Activated CD8-positive, alpha-beta T cell treated with anti-CD3 and anti-CD28 coated beads for 36 hours (primary cell): ENCODE measurements around the gene TLCD3A. TPM values are rescaled to one million over a fixed set of nuclear protein-coding genes. Genes with fewer than 3 reads are reported as not detected.

ENCODE experiments used
- ATAC-seq: fragments of 200-7000 bp; cut with Tn5 transposase; one replicate; pipeline ENCODE4 v1.10.0; 2021; ENCODE audit warnings: mild to moderate bottlenecking, moderate library complexity
- CTCF ChIA-PET: fragments of 350-600 bp; sonication (Branson Sonifier 250); formaldehyde crosslinking; loops from one replicate; lab custom pipeline; 2021; ENCODE audit warnings: antibody characterized with exemption; lab: Charles Lee
- POLR2A ChIA-PET: fragments of 350-600 bp; sonication (Branson Sonifier 250); formaldehyde crosslinking; loops from one replicate; lab custom pipeline; 2021; ENCODE audit warnings: antibody characterized with exemption; lab: Charles Lee
- DNase-seq: peaks from one replicate; pipeline ENCODE4 v3.0.0-alpha.2; 2020
- H3K27ac Mint-ChIP-seq: one replicate; pipeline ENCODE4 v1.8.0; 2021; ENCODE audit warnings: mild to moderate bottlenecking, mixed read lengths
- H3K27me3 Mint-ChIP-seq: one replicate; pipeline ENCODE4 v1.8.0; 2021; ENCODE audit warnings: mixed read lengths
- H3K36me3 Mint-ChIP-seq: one replicate; pipeline ENCODE4 v1.8.0; 2021; ENCODE audit warnings: low read depth, mixed read lengths
- H3K4me1 Mint-ChIP-seq: one replicate; pipeline ENCODE4 v1.8.0; 2021; ENCODE audit warnings: low read depth, mixed read lengths
- H3K4me3 Mint-ChIP-seq: one replicate; pipeline ENCODE4 v1.8.0; 2021; ENCODE audit warnings: mild to moderate bottlenecking, moderate library complexity, mixed read lengths
- H3K9me3 Mint-ChIP-seq: one replicate; pipeline ENCODE4 v1.8.0; 2021; ENCODE audit warnings: mixed read lengths
- CTCF ChIP-seq: fragments of 200-600 bp; IDR thresholded peaks from one replicate; pipeline ENCODE4 v1.8.0; 2022; ENCODE audit warnings: antibody characterized with exemption, mild to moderate bottlenecking
- intact Hi-C: fragments of 100-400 bp; cut with micrococcal nuclease; formaldehyde crosslinking; loops from one replicate; pipeline ENCODE4 v1.10.0; 2022
- total RNA-seq, 2 experiments: library from RNA; stranded (reverse); gene quantifications; one replicate each; pipeline ENCODE4 v1.2.3, GENCODE V29; 2021

The TLCD3A gene
- total RNA-seq, 2 experiments from 2014 or later, result 30.9 to 34.4 TPM

GRCh38 chr17:705011-705410, 27.4 kb upstream of the TLCD3A start:
- intact Hi-C loops, result no loop called here
- Mint-ChIP-seq H3K9me3 (no peaks in the 10 kb centered on the region), H3K36me3 (peaks cover 13% of the 10 kb centered on the region), H3K27ac (no peak overlapping the region), H3K4me1 (peaks cover 19% of the 10 kb centered on the region), H3K27me3 (no peaks in the 10 kb centered on the region), H3K4me3 (no peak overlapping the region)
- ChIA-PET POLR2A (interaction anchor here (0.9 to 1.3 kb wide), 2 partner anchors 10 to 292 kb away, joined by 3 to 4 read pairs; partner anchors contain the start of gene VPS53), CTCF (interaction anchor here (1.1 to 12.3 kb wide), 2 partner anchors 18 to 293 kb away, joined by 3 to 162 read pairs; a partner anchor contains a TSS)
- TF ChIP-seq CTCF, result no peak
- no peak for ATAC-seq
- no peak for DNase-seq

GRCh38 chr17:705863-706262, 26.5 kb upstream of the TLCD3A start:
- TF ChIP-seq CTCF, result no peak
- CTCF ChIA-PET, result interaction anchor here (12.3 kb wide), 1 partner anchor 294 kb away, joined by 162 read pairs; a partner anchor contains a TSS
- H3K27me3 Mint-ChIP-seq, result no peaks in the 10 kb centered on the region
- DNase-seq, result no peak
- H3K9me3 Mint-ChIP-seq, result no peaks in the 10 kb centered on the region
- no peak for ATAC-seq
- H3K4me1 Mint-ChIP-seq, result peaks cover 19% of the 10 kb centered on the region
- no peak overlapping the region for H3K27ac Mint-ChIP-seq
- intact Hi-C loops, result no loop called here
- H3K36me3 Mint-ChIP-seq, result peaks cover 15% of the 10 kb centered on the region
- POLR2A ChIA-PET, result interaction anchor here (0.9 to 1.3 kb wide), 2 partner anchors 9 to 293 kb away, joined by 3 to 4 read pairs; partner anchors contain the start of gene VPS53
- no peak overlapping the region for H3K4me3 Mint-ChIP-seq

- Mint-ChIP-seq H3K36me3 (peaks cover 21% of the 10 kb centered on the region), H3K4me3 (no peak overlapping the region)
- CTCF ChIA-PET, result interaction anchor here (1.0 kb wide), 1 partner anchor 296 kb away, joined by 3 read pairs; no protein-coding TSS in a partner anchor
These were observed 24.3 kb upstream of the TLCD3A start for GRCh38 chr17:708132-708531.

GRCh38 chr17:718075-718474, 14.3 kb upstream of the TLCD3A start:
- ATAC-seq (no peak), DNase-seq (no peak)
- TF ChIP-seq CTCF, result no peak
- no peak overlapping the region for H3K27ac Mint-ChIP-seq
- intact Hi-C loops, result no loop called here
- no peaks in the 10 kb centered on the region for H3K36me3 Mint-ChIP-seq
- no peaks in the 10 kb centered on the region for H3K9me3 Mint-ChIP-seq
- POLR2A ChIA-PET, result interaction anchor here (1.0 kb wide), 1 partner anchor 24 kb away, joined by 3 read pairs; no protein-coding TSS in a partner anchor
- H3K27me3 Mint-ChIP-seq, result no peaks in the 10 kb centered on the region
- no peak overlapping the region for H3K4me3 Mint-ChIP-seq
- H3K4me1 Mint-ChIP-seq, result peaks cover 13% of the 10 kb centered on the region
- CTCF ChIA-PET, result interaction anchor here (1.6 to 1.8 kb wide), 2 partner anchors 13 to 18 kb away, joined by 4 to 7 read pairs; no protein-coding TSS in a partner anchor

More at GRCh38 chr17:708132-708531, 24.3 kb upstream of the TLCD3A start:
- H3K27me3 Mint-ChIP-seq, result no peaks in the 10 kb centered on the region
- no peak overlapping the region for H3K27ac Mint-ChIP-seq
- intact Hi-C loops, result no loop called here
- peaks cover 28% of the 10 kb centered on the region for H3K4me1 Mint-ChIP-seq
- H3K9me3 Mint-ChIP-seq, result no peaks in the 10 kb centered on the region
- POLR2A ChIA-PET, result interaction anchor here (1.0 kb wide), 1 partner anchor 25 kb away, joined by 4 read pairs; no protein-coding TSS in a partner anchor
- DNase-seq (no peak), ATAC-seq (no peak)
- no peak for TF ChIP-seq CTCF
